ENCODE data around the gene PTGDR2. TPM values are rescaled to one million over a fixed set of nuclear protein-coding genes. Genes with fewer than 3 reads are reported as not detected.

Gene PTGDR2
- total and polyA plus RNA-seq, 2 experiments from 2014 or later, result 0.07 to 0.09 TPM

DNA sequence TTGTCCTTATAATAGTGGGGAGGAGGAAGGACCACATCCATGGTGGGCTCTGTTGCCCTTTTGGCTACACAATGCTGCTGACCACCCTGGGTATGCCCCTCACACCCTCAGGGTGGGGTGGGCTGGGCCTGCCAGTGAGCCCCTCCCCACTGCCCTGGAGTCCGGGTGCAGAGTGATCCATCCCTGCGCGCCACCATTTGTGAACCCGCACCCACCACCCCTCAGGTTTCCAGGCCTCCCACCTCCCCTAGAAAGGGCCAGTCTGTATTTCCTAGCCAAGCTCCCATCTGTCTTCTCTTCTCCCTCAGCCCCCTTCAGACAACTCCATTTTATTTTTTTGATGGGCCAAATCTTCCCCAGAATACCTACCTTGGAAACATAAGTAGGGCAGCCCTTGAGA is 45.6 kb downstream of the PTGDR2 start:
- H3K36me3 ChIP-seq, result no peaks in the 10 kb centered on the region
- no peak overlapping the region for H3K27ac ChIP-seq
- H3K27me3 ChIP-seq, result no peaks in the 10 kb centered on the region
- no peak overlapping the region for H3K4me3 ChIP-seq
- DNase-seq (ENCODE audit: low read depth in 1 of 2, low spot score in 1 of 2), result no peak
- H3K4me1 ChIP-seq (ENCODE audit: low read depth), result no peaks in the 10 kb centered on the region
- TF ChIP-seq, protein P1, sequence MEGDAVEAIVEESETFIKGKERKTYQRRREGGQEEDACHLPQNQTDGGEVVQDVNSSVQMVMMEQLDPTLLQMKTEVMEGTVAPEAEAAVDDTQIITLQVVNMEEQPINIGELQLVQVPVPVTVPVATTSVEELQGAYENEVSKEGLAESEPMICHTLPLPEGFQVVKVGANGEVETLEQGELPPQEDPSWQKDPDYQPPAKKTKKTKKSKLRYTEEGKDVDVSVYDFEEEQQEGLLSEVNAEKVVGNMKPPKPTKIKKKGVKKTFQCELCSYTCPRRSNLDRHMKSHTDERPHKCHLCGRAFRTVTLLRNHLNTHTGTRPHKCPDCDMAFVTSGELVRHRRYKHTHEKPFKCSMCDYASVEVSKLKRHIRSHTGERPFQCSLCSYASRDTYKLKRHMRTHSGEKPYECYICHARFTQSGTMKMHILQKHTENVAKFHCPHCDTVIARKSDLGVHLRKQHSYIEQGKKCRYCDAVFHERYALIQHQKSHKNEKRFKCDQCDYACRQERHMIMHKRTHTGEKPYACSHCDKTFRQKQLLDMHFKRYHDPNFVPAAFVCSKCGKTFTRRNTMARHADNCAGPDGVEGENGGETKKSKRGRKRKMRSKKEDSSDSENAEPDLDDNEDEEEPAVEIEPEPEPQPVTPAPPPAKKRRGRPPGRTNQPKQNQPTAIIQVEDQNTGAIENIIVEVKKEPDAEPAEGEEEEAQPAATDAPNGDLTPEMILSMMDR (IDR thresholded peaks at IDR 0.05; ENCODE audit: low read depth, low read length), result no peak
- no peaks in the 10 kb centered on the region for H3K9me3 ChIP-seq (ENCODE audit: low read depth)

DNA sequence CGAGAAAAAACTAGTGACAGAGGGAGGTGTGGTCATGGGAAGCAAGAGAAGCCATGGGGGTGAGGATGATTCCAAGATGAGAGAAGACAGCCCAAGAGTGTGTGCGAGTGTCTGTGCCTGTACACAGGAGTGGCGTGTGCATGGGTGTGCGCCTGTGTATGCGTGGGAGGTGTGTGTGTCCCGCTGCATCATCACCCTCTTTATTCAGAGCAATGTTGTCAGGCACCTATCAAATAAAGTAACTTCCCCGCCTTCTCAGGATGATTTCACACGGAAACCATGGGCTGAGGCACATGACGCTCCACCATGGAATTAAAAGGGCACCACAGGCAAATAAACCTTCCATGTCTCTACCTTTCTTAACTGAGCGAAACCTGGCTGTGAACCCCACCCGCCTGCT is 46.1 kb downstream of the PTGDR2 start:
- Histone ChIP-seq H3K27ac (no peak overlapping the region), H3K9me3 (ENCODE audit: low read depth) (no peaks in the 10 kb centered on the region), H3K27me3 (no peaks in the 10 kb centered on the region), H3K36me3 (no peaks in the 10 kb centered on the region), H3K4me1 (ENCODE audit: low read depth) (no peaks in the 10 kb centered on the region), H3K4me3 (no peak overlapping the region)
- TF ChIP-seq, protein P1 (IDR thresholded peaks at IDR 0.05; ENCODE audit: low read depth, low read length), result no peak
- DNase-seq (ENCODE audit: low read depth in 1 of 2, low spot score in 1 of 2), result no peak

GRCh38 chr11:60809249-60809648 is 46.5 kb downstream of the PTGDR2 start:
- Histone ChIP-seq H3K4me3 (no peak overlapping the region), H3K27me3 (no peaks in the 10 kb centered on the region), H3K36me3 (no peaks in the 10 kb centered on the region), H3K9me3 (ENCODE audit: low read depth) (no peaks in the 10 kb centered on the region), H3K4me1 (ENCODE audit: low read depth) (no peaks in the 10 kb centered on the region), H3K27ac (no peak overlapping the region)
- TF ChIP-seq, protein P1 (IDR thresholded peaks at IDR 0.05; ENCODE audit: low read depth, low read length), result no peak
- DNase-seq (ENCODE audit: low read depth in 1 of 2, low spot score in 1 of 2), result no peak

DNA sequence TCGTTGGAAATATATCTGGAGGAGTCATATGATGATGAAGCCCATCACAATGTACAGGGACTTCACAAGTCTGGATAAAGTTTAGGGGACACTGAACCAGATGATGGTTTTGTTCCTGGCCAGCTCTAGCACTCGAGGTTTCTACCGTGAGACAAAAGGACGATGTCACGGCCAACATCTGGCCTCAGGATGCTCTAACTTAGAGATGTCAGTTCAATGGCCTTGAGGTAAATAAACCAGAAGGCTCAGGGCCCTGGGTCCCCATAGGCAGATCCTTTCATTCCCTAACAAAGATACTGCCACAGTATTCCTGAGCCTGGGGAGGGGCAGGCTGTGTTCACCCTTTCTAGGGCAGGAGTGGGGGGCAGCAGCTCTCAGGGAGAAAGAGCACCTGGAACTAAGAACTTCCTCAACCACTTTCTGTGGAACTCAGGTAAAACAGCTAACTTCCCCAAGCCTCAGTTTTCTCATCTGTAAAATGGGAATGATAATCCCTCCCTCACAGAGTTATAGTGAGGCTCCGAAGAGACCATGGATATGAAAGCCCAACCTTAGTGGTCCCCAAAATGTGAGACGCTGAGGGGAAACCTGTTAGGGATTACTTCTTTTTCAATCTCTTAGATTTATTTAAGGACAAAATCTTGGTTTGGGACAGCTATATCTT is 52.3 kb downstream of the PTGDR2 start:
- H3K9me3 ChIP-seq (ENCODE audit: low read depth), result no peaks in the 10 kb centered on the region
- TF ChIP-seq, protein P1 (IDR thresholded peaks at IDR 0.05; ENCODE audit: low read depth, low read length), result no peak
- H3K4me1 ChIP-seq (ENCODE audit: low read depth), result no peaks in the 10 kb centered on the region
- no peak for DNase-seq (ENCODE audit: low read depth in 1 of 2, low spot score in 1 of 2)
- H3K27me3 ChIP-seq, result no peaks in the 10 kb centered on the region
- no peaks in the 10 kb centered on the region for H3K36me3 ChIP-seq
- no peak overlapping the region for H3K4me3 ChIP-seq
- no peak overlapping the region for H3K27ac ChIP-seq

GRCh38 chr11:60801194-60801593 is 54.6 kb downstream of the PTGDR2 start:
- no peak for DNase-seq (ENCODE audit: low read depth in 1 of 2, low spot score in 1 of 2)
- no peak overlapping the region for H3K27ac ChIP-seq
- H3K4me1 ChIP-seq (ENCODE audit: low read depth), result no peaks in the 10 kb centered on the region
- TF ChIP-seq, protein P1 (IDR thresholded peaks at IDR 0.05; ENCODE audit: low read depth, low read length), result no peak
- H3K27me3 ChIP-seq, result no peaks in the 10 kb centered on the region
- no peaks in the 10 kb centered on the region for H3K9me3 ChIP-seq (ENCODE audit: low read depth)
- H3K4me3 ChIP-seq, result no peak overlapping the region
- H3K36me3 ChIP-seq, result no peaks in the 10 kb centered on the region

Other genes with a start within 250 kb of the PTGDR2 start
- gene MS4A8, start 156.3 kb downstream of the PTGDR2 start, total RNA-seq, result not detected in 2 replicates
- gene MS4A8, start 156.3 kb downstream of the PTGDR2 start, polyA plus RNA-seq, result not detected in 2 replicates
- not detected in 2 replicates for gene MS4A18, start 131.2 kb downstream of the PTGDR2 start, total RNA-seq
- gene MS4A18, start 131.2 kb downstream of the PTGDR2 start, polyA plus RNA-seq, result not detected in 2 replicates
- gene MS4A15, start 99.1 kb downstream of the PTGDR2 start, total RNA-seq, result not detected in 2 replicates
- not detected in 2 replicates for gene MS4A15, start 99.1 kb downstream of the PTGDR2 start, polyA plus RNA-seq
- not detected in 2 replicates for gene MS4A10, start 70.6 kb downstream of the PTGDR2 start, total RNA-seq
- gene MS4A10, start 70.6 kb downstream of the PTGDR2 start, polyA plus RNA-seq, result not detected in 2 replicates
- 16.5 and 18.1 TPM in 2 replicates for gene CCDC86, start 13.8 kb downstream of the PTGDR2 start, total RNA-seq
- 30.9 and 37.4 TPM in 2 replicates for gene CCDC86, start 13.8 kb downstream of the PTGDR2 start, polyA plus RNA-seq
- not detected in 2 replicates for gene ZP1, start 11.6 kb upstream of the PTGDR2 start, total RNA-seq
- 1.9 TPM in 1 of 2 replicates, not detected in the other for gene ZP1, start 11.6 kb upstream of the PTGDR2 start, polyA plus RNA-seq
- gene PRPF19, start 50.6 kb upstream of the PTGDR2 start, total RNA-seq, result 58.8 and 75.2 TPM in 2 replicates
- 14.9 and 17.0 TPM in 2 replicates for gene PRPF19, start 50.6 kb upstream of the PTGDR2 start, polyA plus RNA-seq
- gene TMEM109, start 58.2 kb upstream of the PTGDR2 start, total RNA-seq, result 56.7 and 66.3 TPM in 2 replicates
- gene TMEM109, start 58.2 kb upstream of the PTGDR2 start, polyA plus RNA-seq, result 77.7 and 109 TPM in 2 replicates
- gene TMEM132A, start 68.5 kb upstream of the PTGDR2 start, total RNA-seq, result 154 and 188 TPM in 2 replicates
- 143 and 176 TPM in 2 replicates for gene TMEM132A, start 68.5 kb upstream of the PTGDR2 start, polyA plus RNA-seq
- 2.1 TPM in 1 of 2 replicates, not detected in the other for gene SLC15A3, start 96.2 kb upstream of the PTGDR2 start, total RNA-seq
- 0.27 TPM in 1 of 2 replicates, not detected in the other for gene SLC15A3, start 96.2 kb upstream of the PTGDR2 start, polyA plus RNA-seq
- gene CD6, start 115.7 kb upstream of the PTGDR2 start, total RNA-seq, result 0.35 and 4.2 TPM in 2 replicates
- gene CD6, start 115.7 kb upstream of the PTGDR2 start, polyA plus RNA-seq, result not detected in 2 replicates
- not detected in 2 replicates for gene CD5, start 246.5 kb upstream of the PTGDR2 start, total RNA-seq
- gene CD5, start 246.5 kb upstream of the PTGDR2 start, polyA plus RNA-seq, result not detected in 2 replicates

Measured in cardiac muscle cell (in vitro differentiated cells and primary cell).